LNCaP clone FGC (cell line): ENCODE measurements around the gene TMEM164.
A peak's percentile ranks its signal among the peaks of the same experiment; 100 is the strongest.

Experiments
- DNase-seq: peaks from one replicate; pipeline ENCODE4 v3.0.0-alpha.2; 2011; ENCODE audit warnings: low read depth
- H3K4me3 ChIP-seq: 2 replicates; pipeline ENCODE4 v1.5.1; 2011; ENCODE audit warnings: mild to moderate bottlenecking, low read depth, low read length, control low read depth
- CTCF ChIP-seq: IDR thresholded peaks from 2 replicates; pipeline ENCODE4 v1.5.1; 2012; ENCODE audit warnings: mild to moderate bottlenecking; ENCODE audit not compliant: control insufficient read depth, insufficient read depth; ENCODE audit errors: extremely low read depth

TMEM164 gene

GRCh38 chrX:110070970-110071369 is 68.1 kb downstream of the TMEM164 start:
- no peak overlapping the region for H3K4me3 ChIP-seq
- TF ChIP-seq CTCF: no peak
- DNase-seq: no peak

- no peak overlapping the region for H3K4me3 ChIP-seq
- TF ChIP-seq CTCF: no peak
- DNase-seq: no peak
Observed at GRCh38 chrX:110081320-110081719, 78.4 kb downstream of the TMEM164 start.

- no peak for DNase-seq
- no peak for TF ChIP-seq CTCF
- H3K4me3 ChIP-seq: no peak overlapping the region
Observed at GRCh38 chrX:110081740-110082139, 78.8 kb downstream of the TMEM164 start.

- TF ChIP-seq CTCF: no peak
- DNase-seq: peak; percentile 85
- H3K4me3 ChIP-seq: no peak overlapping the region
Observed at GRCh38 chrX:110082161-110082560, 79.2 kb downstream of the TMEM164 start.

- no peak for TF ChIP-seq CTCF
- H3K4me3 ChIP-seq: no peak overlapping the region
- peak; percentile 74 for DNase-seq
Observed at GRCh38 chrX:110086162-110086915, 83.4 kb downstream of the TMEM164 start.

- no peak for TF ChIP-seq CTCF
Observed at GRCh38 chrX:110086916-110087484, 84.1 kb downstream of the TMEM164 start.

More at GRCh38 chrX:110086916-110087484, 84.1 kb downstream of the TMEM164 start:
- DNase-seq: no peak
- H3K4me3 ChIP-seq: no peak overlapping the region
